Activated CD4-positive, alpha-beta T cell treated with anti-CD3 and anti-CD28 coated beads, Interleukin-2, amount 10 ng/mL, durations not matched to agents 7 days and 5 days (primary cell): ENCODE measurements around the gene SHISAL2A. TPM values are rescaled to one million over a fixed set of nuclear protein-coding genes. Genes with fewer than 3 reads are reported as not detected.

Source experiments
- CTCF ChIA-PET: fragments of 350-600 bp; sonication (Branson Sonifier 250); formaldehyde crosslinking; loops from one replicate; lab custom pipeline; 2021; ENCODE audit warnings: antibody characterized with exemption; lab: Charles Lee
- POLR2A ChIA-PET: fragments of 350-600 bp; sonication (Branson Sonifier 250); formaldehyde crosslinking; loops from one replicate; lab custom pipeline; 2021; ENCODE audit warnings: antibody characterized with exemption; lab: Charles Lee
- DNase-seq: peaks from one replicate; pipeline ENCODE4 v3.0.0-alpha.2; 2020
- H3K27ac Mint-ChIP-seq: one replicate; pipeline ENCODE4 v1.8.0; 2021; ENCODE audit warnings: mild to moderate bottlenecking, moderate library complexity, mixed read lengths
- H3K27me3 Mint-ChIP-seq: one replicate; pipeline ENCODE4 v1.8.0; 2021; ENCODE audit warnings: mixed read lengths
- H3K36me3 Mint-ChIP-seq: one replicate; pipeline ENCODE4 v1.8.0; 2021; ENCODE audit warnings: low read depth, mixed read lengths
- H3K4me1 Mint-ChIP-seq: one replicate; pipeline ENCODE4 v1.8.0; 2021; ENCODE audit warnings: mixed read lengths
- H3K4me3 Mint-ChIP-seq: one replicate; pipeline ENCODE4 v1.8.0; 2021; ENCODE audit warnings: mild to moderate bottlenecking, moderate library complexity, mixed read lengths
- H3K9me3 Mint-ChIP-seq: one replicate; pipeline ENCODE4 v1.8.0; 2021; ENCODE audit warnings: mixed read lengths
- total RNA-seq, 2 experiments: library from RNA; stranded (reverse); gene quantifications; one replicate each; pipeline ENCODE4 v1.2.3, GENCODE V29; 2021

SHISAL2A gene
- total RNA-seq, 2 experiments from 2014 or later: 8.2 TPM

- H3K27ac Mint-ChIP-seq: peak overlapping the region; percentile 90
- H3K4me1 Mint-ChIP-seq: peaks cover 46% of the 10 kb centered on the region
- DNase-seq: no peak
- H3K27me3 Mint-ChIP-seq: peaks cover 3% of the 10 kb centered on the region
- POLR2A ChIA-PET: no interaction called here
- no peaks in the 10 kb centered on the region for H3K9me3 Mint-ChIP-seq
- peak overlapping the region; percentile 74 for H3K4me3 Mint-ChIP-seq
- H3K36me3 Mint-ChIP-seq: peaks cover 25% of the 10 kb centered on the region
- CTCF ChIA-PET: interaction anchor here (0.9 to 1.1 kb wide), 2 partner anchors 64 to 85 kb away, joined by 3 to 4 read pairs; no protein-coding TSS in a partner anchor
Observed at GRCh38 chr1:52601519-52601918, 31.4 kb upstream of the SHISAL2A start.

GRCh38 chr1:52601991-52602855, 30.7 kb upstream of the SHISAL2A start, which contains the start of gene GPX7:
Gene GPX7, plus strand, starts transcription at chr1:52602371. Its CDS starts 39 bp downstream, at chr1:52602410.
- CTCF ChIA-PET: interaction anchor here (0.9 kb wide), 1 partner anchor 63 kb away, joined by 4 read pairs; no protein-coding TSS in a partner anchor
- Mint-ChIP-seq H3K27ac (peak within 1 kb of the TSS; percentile 93), H3K4me1 (peaks cover 48% of the 10 kb centered on the region), H3K4me3 (peak within 1 kb of the TSS; percentile 85), H3K9me3 (no peaks in the 10 kb centered on the region), H3K27me3 (no peaks in the 10 kb centered on the region), H3K36me3 (peaks cover 32% of the 10 kb centered on the region)
- POLR2A ChIA-PET: interaction anchor here (0.7 kb wide), 1 partner anchor 39 kb away, joined by 3 read pairs; no protein-coding TSS in a partner anchor
- peak; percentile 63 for DNase-seq

DNA sequence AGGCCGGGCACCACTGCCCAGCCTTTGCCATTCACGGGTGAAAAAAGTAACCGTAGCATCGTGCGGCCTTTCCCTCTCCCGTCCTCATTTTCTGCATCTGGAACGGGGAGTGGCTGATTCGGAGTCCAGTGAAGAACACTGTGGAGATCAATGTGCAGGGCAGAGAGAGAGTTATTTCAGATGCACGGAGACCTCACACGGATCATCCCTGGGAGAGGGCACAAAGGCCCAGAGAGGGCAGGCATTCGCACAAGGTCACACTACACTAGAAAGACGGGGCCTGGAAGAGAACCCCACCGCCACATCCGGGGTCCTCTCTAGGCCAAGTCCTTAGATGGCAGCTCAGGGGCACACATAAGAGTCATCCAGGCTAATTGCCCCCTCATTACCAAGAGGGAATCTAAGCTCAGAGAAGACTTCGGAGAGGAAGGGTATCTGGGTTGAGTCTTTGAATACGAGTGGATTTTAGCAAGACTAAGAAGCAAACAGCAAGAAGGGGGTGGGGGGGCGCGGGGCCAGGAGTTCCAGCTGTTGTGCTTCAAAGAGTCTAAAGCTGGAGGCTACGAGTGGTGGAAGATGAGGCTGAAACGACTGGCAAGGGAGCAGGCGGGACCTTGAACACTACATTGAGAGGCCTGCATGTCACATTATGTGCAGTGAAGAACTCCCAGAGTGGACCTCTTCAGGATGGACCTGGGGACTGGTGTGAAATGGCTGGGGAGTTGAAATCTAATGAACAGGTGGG, 29.9 kb upstream of the SHISAL2A start:
- no peaks in the 10 kb centered on the region for H3K27me3 Mint-ChIP-seq
- no peaks in the 10 kb centered on the region for H3K9me3 Mint-ChIP-seq
- H3K4me1 Mint-ChIP-seq: peaks cover 48% of the 10 kb centered on the region
- CTCF ChIA-PET: interaction anchor here (1.0 to 1.7 kb wide), 3 partner anchors 9 to 49 kb away, joined by 3 to 7 read pairs (median 4); no protein-coding TSS in a partner anchor
- POLR2A ChIA-PET: interaction anchor here (0.7 kb wide), 1 partner anchor 38 kb away, joined by 3 read pairs; no protein-coding TSS in a partner anchor
- DNase-seq: no peak
- peak overlapping the region; percentile 93 for H3K27ac Mint-ChIP-seq
- peaks cover 38% of the 10 kb centered on the region for H3K36me3 Mint-ChIP-seq
- peak overlapping the region; percentile 85 for H3K4me3 Mint-ChIP-seq

DNA sequence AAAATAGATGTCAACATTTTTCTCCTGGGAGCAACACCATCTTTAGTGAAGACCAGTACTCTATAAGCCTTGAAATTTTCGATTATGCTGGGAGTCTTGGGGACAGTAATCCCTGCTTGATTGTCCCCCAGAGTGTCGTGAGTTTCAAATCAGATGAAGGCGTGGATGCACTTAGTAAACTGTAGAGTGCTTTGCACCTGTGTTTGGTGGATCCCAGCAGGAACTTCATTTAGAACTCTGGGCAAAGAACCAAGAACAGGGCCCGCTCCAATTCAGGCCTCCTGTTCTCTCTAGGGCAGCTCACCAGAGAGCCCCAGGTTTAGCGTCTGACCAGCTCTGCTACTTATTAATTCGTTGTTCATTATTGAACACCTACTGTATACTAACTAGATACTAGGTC, 29.3 kb upstream of the SHISAL2A start:
- ChIA-PET CTCF (interaction anchor here (1.0 to 1.7 kb wide), 3 partner anchors 10 to 50 kb away, joined by 3 to 7 read pairs (median 4); no protein-coding TSS in a partner anchor), POLR2A (no interaction called here)
- no peak for DNase-seq
- H3K27ac Mint-ChIP-seq: peak overlapping the region; percentile 93
- H3K9me3 Mint-ChIP-seq: no peaks in the 10 kb centered on the region
- H3K4me1 Mint-ChIP-seq: peaks cover 48% of the 10 kb centered on the region
- no peaks in the 10 kb centered on the region for H3K27me3 Mint-ChIP-seq
- peaks cover 38% of the 10 kb centered on the region for H3K36me3 Mint-ChIP-seq
- peak overlapping the region; percentile 85 for H3K4me3 Mint-ChIP-seq

DNA sequence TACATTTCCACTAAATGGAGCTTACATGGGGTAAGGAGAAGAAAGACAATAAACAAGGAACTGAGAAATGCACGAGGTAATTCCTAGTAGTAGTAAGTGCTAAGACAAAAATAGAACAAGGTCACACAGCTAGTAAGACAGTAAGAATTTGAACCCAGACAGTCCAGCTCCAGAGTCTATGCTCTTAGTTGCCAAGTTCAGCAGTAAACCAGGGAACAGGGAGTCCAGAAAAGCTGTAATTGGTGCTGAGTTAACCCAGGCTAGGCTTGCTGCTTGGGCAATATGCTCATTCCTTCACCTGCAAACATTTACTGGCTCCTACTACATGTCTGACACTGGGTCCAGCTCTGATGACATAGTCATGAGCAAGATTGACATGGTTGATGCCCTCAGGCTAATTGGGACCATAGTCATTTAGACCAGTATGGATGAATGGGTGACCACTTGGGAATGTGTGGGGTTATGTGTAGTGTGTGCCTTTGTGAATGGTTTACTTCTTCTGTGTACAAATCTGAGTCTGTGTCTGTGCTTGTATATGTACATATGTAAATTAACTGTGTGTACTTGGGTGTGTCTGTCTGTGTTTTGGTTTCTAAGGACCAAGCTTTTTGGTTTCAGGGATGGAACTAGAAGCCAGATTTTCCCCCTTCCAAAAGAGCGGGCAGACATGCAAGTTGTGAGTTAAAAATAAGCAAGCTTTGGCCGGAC, 28.8 kb upstream of the SHISAL2A start:
- CTCF ChIA-PET: interaction anchor here (1.5 to 1.7 kb wide), 3 partner anchors 10 to 82 kb away, joined by 4 to 7 read pairs (median 4); no protein-coding TSS in a partner anchor
- no peak for DNase-seq
- POLR2A ChIA-PET: interaction anchor here (0.6 kb wide), 1 partner anchor 93 kb away, joined by 4 read pairs; no protein-coding TSS in a partner anchor
- Mint-ChIP-seq H3K9me3 (no peaks in the 10 kb centered on the region), H3K36me3 (peaks cover 38% of the 10 kb centered on the region), H3K27me3 (no peaks in the 10 kb centered on the region), H3K4me3 (peak overlapping the region; percentile 85), H3K4me1 (peaks cover 48% of the 10 kb centered on the region), H3K27ac (peak overlapping the region; percentile 93)

- Mint-ChIP-seq H3K9me3 (no peaks in the 10 kb centered on the region), H3K4me3 (no peak overlapping the region), H3K4me1 (peaks cover 14% of the 10 kb centered on the region), H3K27ac (no peak overlapping the region), H3K36me3 (peaks cover 4% of the 10 kb centered on the region), H3K27me3 (no peaks in the 10 kb centered on the region)
- CTCF ChIA-PET: interaction anchor here (1.1 to 3.8 kb wide), 4 partner anchors 9 to 35 kb away, joined by 4 to 15 read pairs (median 6); no protein-coding TSS in a partner anchor
- DNase-seq: no peak
- POLR2A ChIA-PET: interaction anchor here (0.5 kb wide), 1 partner anchor 42 kb away, joined by 3 read pairs; no protein-coding TSS in a partner anchor
Observed at GRCh38 chr1:52613636-52614373, 19.2 kb upstream of the SHISAL2A start.

GRCh38 chr1:52614671-52615070, 18.3 kb upstream of the SHISAL2A start:
- Mint-ChIP-seq H3K36me3 (peaks cover 4% of the 10 kb centered on the region), H3K27ac (no peak overlapping the region), H3K27me3 (no peaks in the 10 kb centered on the region), H3K9me3 (no peaks in the 10 kb centered on the region), H3K4me1 (peaks cover 14% of the 10 kb centered on the region), H3K4me3 (no peak overlapping the region)
- ChIA-PET POLR2A (no interaction called here), CTCF (interaction anchor here (0.9 to 3.8 kb wide), 6 partner anchors 9 to 39 kb away, joined by 3 to 15 read pairs (median 5); no protein-coding TSS in a partner anchor)
- no peak for DNase-seq

DNA sequence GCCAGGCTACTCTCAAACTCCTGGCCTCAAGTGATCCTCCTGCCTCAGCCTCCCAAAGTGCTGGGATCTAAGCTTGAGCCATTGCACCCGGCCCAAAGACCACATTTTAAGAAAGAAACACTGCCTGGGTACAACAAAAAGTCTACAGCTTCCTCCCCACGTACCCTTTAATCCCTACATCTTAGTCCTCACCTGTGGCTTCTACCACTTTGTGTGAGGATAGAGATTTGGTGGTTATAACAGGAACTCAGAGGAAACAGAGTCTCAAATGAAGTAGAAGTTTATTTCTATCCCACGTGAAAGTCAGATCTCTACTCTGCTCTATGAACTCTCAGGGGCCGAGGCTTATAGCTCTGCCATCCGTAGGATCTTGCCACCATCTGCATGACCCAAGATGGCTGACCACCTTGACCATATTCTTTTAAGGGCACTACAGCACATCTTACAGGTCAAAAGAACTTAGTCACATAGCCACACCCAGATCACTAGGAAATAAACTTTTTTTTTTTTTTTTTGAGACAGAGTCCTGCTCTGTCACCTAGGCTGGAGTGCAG, 17.4 kb upstream of the SHISAL2A start:
- Mint-ChIP-seq H3K9me3 (peaks cover 1% of the 10 kb centered on the region), H3K4me3 (no peak overlapping the region), H3K36me3 (peaks cover 6% of the 10 kb centered on the region), H3K27ac (peak overlapping the region; percentile 80), H3K27me3 (no peaks in the 10 kb centered on the region), H3K4me1 (peaks cover 14% of the 10 kb centered on the region)
- no peak for DNase-seq
- ChIA-PET POLR2A (no interaction called here), CTCF (interaction anchor here (0.7 to 3.8 kb wide), 6 partner anchors 9 to 180 kb away, joined by 3 to 15 read pairs (median 3); no protein-coding TSS in a partner anchor)

GRCh38 chr1:52621950-52622349, 11.0 kb upstream of the SHISAL2A start:
- CTCF ChIA-PET: no interaction called here
- Mint-ChIP-seq H3K4me3 (no peak overlapping the region), H3K27me3 (no peaks in the 10 kb centered on the region), H3K9me3 (peaks cover 7% of the 10 kb centered on the region), H3K36me3 (peaks cover 6% of the 10 kb centered on the region), H3K4me1 (no peaks in the 10 kb centered on the region), H3K27ac (no peak overlapping the region)
- DNase-seq: no peak
- POLR2A ChIA-PET: no interaction called here

GRCh38 chr1:52623812-52624211, 9.2 kb upstream of the SHISAL2A start:
- ChIA-PET CTCF (no interaction called here), POLR2A (no interaction called here)
- Mint-ChIP-seq H3K36me3 (peaks cover 6% of the 10 kb centered on the region), H3K4me3 (no peak overlapping the region), H3K27me3 (no peaks in the 10 kb centered on the region), H3K9me3 (peaks cover 7% of the 10 kb centered on the region), H3K4me1 (no peaks in the 10 kb centered on the region), H3K27ac (no peak overlapping the region)
- DNase-seq: no peak

DNA sequence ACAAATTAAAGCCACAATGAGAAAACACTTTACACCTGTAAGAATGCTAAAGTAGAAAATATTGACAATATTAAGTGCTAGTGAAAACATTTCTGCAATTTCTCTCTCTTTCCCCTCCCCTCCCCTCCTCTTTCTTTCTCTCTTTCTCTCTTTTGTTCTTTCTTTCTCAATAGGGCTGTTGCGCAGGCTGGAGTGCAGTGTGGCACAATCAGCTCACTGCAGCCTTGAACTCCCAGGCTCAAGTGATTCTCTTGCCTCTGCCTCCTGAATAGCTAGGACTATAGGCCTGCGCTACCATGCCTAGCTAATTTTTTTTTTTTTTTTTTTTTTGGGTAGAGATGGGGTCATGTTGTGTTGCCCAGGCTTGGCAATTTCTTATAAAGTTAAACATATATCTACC, 5.9 kb upstream of the SHISAL2A start:
- Mint-ChIP-seq H3K4me3 (no peak overlapping the region), H3K36me3 (peaks cover 5% of the 10 kb centered on the region), H3K4me1 (peaks cover 9% of the 10 kb centered on the region), H3K27me3 (peaks cover 2% of the 10 kb centered on the region), H3K9me3 (peaks cover 4% of the 10 kb centered on the region), H3K27ac (no peak overlapping the region)
- CTCF ChIA-PET: interaction anchor here (1.5 to 2.9 kb wide), 2 partner anchors 13 to 23 kb away, joined by 7 to 15 read pairs; no protein-coding TSS in a partner anchor
- POLR2A ChIA-PET: no interaction called here
- no peak for DNase-seq
